Smooth muscle cell of the brain vasculature (primary cell): ENCODE measurements around the gene AARS2.

ENCODE experiments used
- DNase-seq: peaks from one replicate; pipeline ENCODE4 v3.0.0-alpha.2; 2012; ENCODE audit warnings: low read depth, low spot score

AARS2 gene

DNA sequence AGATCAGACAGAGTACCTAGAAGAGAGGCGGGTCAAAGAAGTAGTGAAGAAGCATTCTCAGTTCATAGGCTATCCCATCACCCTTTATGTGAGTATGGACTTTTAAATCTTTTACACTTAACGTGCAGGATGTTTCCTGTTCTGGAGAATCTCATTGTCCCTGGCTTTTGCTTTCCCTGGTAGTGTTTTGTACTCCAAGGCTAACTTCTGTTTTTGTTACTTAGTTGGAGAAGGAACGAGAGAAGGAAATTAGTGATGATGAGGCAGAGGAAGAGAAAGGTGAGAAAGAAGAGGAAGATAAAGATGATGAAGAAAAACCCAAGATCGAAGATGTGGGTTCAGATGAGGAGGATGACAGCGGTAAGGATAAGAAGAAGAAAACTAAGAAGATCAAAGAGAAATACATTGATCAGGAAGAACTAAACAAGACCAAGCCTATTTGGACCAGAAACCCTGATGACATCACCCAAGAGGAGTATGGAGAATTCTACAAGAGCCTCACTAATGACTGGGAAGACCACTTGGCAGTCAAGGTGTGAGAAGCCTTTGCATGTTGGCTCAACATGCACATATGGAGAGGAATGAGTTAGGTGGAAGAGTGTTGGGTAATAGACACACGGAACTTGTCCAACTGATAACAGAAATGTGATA lies 63.0 kb downstream of the AARS2 start:
- DNase-seq: no peak
